C4-2B (cell line): ENCODE data around the gene FAS.

Experiments
- ZFX ChIP-seq: fragments of 450-650 bp; IDR thresholded peaks from 2 replicates; pipeline ENCODE4 v1.6.1; 2017
- TF ChIP-seq, protein P1 (sequence below): fragments of 450-650 bp; conservative IDR thresholded peaks from 2 replicates; pipeline ENCODE4 v1.5.1; 2017; ENCODE audit warnings: mild to moderate bottlenecking

- TF ChIP-seq, protein P1, sequence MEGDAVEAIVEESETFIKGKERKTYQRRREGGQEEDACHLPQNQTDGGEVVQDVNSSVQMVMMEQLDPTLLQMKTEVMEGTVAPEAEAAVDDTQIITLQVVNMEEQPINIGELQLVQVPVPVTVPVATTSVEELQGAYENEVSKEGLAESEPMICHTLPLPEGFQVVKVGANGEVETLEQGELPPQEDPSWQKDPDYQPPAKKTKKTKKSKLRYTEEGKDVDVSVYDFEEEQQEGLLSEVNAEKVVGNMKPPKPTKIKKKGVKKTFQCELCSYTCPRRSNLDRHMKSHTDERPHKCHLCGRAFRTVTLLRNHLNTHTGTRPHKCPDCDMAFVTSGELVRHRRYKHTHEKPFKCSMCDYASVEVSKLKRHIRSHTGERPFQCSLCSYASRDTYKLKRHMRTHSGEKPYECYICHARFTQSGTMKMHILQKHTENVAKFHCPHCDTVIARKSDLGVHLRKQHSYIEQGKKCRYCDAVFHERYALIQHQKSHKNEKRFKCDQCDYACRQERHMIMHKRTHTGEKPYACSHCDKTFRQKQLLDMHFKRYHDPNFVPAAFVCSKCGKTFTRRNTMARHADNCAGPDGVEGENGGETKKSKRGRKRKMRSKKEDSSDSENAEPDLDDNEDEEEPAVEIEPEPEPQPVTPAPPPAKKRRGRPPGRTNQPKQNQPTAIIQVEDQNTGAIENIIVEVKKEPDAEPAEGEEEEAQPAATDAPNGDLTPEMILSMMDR: no peak
- TF ChIP-seq ZFX: no peak
Measured at GRCh38 chr10:88992921-88993524, 2.4 kb downstream of the FAS start.
